ENCODE results near the gene DNMBP.
A peak's percentile ranks its signal among the peaks of the same experiment; 100 is the strongest.

The DNMBP gene, protein sequence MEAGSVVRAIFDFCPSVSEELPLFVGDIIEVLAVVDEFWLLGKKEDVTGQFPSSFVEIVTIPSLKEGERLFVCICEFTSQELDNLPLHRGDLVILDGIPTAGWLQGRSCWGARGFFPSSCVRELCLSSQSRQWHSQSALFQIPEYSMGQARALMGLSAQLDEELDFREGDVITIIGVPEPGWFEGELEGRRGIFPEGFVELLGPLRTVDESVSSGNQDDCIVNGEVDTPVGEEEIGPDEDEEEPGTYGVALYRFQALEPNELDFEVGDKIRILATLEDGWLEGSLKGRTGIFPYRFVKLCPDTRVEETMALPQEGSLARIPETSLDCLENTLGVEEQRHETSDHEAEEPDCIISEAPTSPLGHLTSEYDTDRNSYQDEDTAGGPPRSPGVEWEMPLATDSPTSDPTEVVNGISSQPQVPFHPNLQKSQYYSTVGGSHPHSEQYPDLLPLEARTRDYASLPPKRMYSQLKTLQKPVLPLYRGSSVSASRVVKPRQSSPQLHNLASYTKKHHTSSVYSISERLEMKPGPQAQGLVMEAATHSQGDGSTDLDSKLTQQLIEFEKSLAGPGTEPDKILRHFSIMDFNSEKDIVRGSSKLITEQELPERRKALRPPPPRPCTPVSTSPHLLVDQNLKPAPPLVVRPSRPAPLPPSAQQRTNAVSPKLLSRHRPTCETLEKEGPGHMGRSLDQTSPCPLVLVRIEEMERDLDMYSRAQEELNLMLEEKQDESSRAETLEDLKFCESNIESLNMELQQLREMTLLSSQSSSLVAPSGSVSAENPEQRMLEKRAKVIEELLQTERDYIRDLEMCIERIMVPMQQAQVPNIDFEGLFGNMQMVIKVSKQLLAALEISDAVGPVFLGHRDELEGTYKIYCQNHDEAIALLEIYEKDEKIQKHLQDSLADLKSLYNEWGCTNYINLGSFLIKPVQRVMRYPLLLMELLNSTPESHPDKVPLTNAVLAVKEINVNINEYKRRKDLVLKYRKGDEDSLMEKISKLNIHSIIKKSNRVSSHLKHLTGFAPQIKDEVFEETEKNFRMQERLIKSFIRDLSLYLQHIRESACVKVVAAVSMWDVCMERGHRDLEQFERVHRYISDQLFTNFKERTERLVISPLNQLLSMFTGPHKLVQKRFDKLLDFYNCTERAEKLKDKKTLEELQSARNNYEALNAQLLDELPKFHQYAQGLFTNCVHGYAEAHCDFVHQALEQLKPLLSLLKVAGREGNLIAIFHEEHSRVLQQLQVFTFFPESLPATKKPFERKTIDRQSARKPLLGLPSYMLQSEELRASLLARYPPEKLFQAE (N-terminal part only)

GRCh38 chr10:100009793-100010676 is at the start of gene DNMBP:
Gene DNMBP (minus strand): TSS chr10:100009947. CDS start chr10:99972124, 37,823 bp downstream.
- peak; percentile 54 for DNase-seq

DNA sequence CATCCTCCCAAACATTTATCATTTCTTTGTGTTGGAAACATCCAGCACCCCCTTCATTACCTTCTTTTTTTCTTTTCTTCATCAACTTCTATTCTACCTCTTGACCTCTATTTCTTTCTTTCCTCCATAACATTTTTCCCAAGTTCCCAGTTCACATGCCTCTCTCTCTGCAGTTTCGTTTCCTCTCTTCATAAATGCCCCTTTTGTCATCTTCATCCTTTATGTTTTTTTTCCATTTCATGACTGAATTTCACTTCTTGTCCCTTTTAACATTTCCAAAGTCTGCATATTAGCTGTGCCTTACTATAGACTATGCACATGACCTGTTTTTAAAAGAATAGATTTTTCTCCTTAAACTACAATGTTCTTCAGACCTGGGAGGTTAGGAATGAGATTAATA is 48.2 kb upstream of the DNMBP start:
- DNase-seq: no peak

DNA sequence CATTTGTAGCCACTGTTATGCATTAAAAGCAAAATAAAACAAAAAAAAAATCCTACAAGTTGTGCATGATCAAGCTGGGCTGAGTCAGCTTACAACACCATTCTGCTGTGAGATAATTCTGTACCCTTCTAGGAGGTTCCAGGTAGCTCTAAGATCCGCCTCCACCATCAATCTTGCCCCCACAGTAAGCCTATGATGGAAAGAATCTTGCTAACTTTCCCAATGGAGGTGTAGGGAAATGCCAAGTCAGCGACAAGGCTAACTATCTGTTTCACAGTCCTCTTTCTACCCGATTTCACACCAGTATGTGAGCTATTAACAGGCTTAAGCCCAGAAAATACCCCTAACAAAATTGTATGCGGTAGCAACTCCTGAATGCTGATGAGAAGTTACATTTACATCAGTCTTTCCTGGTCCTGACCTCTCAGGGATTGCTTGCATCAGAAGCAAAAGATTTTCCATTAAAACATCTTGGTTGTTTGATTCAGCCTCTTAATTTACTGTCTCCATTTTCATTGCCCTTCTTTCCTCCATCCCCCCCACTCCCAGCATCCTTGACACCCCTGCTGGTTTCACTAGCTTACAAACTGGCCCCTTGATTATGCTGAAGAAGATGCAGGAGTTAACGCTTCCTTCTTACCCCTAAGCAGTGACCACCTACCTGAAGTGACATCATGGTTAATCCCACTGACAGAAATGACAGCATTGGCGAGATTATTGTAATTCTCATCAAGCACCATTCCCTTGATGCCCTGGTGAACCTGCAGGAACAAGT is 44.1 kb upstream of the DNMBP start:
- no peak for DNase-seq

DNA sequence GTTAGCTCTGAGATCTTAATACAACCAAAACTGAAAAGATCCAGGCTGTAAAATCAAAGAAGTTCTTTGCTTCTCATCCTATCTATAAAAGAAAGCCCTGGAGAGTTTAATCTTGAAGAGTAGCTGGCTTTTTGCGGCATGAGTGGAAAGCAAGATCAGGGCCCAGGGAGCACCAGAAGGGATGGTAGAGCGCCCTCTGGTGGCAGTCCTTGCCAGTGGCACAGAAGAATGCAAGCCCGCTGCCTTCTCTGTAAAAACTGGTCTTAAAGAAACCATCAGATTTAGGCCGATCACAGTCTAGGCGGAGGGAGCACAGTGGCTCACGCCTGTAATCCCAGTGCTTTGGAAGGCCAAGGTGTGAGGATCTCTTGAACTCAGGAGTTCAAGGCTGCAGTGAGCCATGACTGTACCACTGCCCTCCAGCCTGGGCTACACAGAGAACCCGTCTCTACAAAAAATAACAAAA is 36.3 kb upstream of the DNMBP start:
- DNase-seq: peak; percentile 73

DNA sequence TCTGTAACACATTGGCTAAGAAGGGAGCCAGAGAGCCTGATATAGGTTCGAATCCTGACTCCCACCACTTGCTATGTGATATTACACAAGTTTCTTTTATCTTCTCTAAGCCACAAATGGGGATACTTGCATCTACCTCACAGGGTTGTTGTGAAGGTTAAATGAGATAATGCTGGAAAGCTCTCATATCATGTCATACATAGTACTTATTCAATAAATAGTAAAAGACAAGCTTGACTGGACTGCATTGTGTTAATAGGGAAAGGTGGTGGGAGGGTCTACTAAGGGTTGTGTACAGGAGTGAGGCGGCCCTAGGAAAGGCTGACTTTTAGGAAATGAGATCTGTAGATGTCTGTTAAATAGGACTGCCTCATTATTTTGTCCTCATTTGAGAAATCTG is 35.8 kb upstream of the DNMBP start:
- no peak for DNase-seq

- DNase-seq: no peak
Observed at GRCh38 chr10:100043796-100044195, 34.0 kb upstream of the DNMBP start.

- DNase-seq: no peak
Observed at GRCh38 chr10:100043344-100043743, 33.6 kb upstream of the DNMBP start.

DNA sequence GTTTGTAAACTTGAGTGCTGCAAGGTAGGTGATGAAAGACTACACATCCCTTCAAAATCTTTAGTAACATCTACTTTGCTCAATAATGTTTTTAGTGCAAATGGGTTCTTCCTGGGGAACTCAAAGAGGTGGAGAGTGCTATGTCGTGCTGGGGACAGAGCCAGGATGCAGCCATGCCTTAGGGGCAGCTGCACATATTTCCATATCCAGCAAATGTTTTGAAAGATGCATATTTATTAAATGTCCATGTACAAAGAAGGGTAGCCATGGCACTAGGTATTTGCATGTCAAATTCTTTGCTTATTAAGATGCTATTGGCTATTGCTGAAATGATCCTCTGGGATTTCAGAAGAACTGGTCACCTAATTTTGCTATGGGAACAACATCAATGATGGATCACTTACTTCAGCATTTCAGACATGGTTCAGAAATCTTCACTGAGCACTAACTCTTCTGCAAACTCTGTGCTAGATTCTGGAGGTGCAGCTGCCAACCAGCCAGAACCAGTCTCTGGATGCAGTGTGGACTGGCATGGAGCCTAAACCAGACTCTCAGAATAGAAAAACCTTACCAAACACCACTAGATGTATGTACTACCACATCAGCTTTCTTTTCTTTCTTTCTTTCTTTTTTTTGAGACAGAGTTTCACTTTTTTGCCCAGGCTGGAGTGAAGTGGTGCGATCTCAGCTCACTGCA is 31.7 kb upstream of the DNMBP start:
- DNase-seq: no peak

DNA sequence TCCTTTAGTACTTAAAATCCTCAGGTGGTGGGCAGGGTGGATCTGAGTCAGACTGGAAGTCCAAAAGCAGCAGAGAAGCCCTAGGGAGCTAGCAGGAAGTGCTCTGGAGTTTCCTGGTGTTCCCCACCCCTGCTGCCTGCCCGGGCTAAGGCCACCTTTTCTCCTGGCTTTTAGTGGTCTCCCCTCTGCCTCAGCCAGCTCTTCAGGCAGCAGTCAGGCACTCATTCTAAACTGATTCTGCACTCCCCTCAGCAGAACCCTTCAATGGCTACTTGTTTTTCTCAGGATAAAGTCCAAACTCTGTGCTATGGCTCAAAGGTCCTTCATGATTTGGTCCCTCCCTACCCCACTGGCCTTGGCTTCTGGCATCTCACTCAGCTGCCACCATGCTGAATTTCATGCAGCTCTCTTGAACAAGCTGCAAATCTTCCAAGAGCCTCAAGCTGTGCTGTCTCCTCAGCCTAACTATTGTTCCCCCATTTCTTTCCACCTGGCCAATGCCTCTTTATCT is 28.9 kb upstream of the DNMBP start:
- no peak for DNase-seq

DNA sequence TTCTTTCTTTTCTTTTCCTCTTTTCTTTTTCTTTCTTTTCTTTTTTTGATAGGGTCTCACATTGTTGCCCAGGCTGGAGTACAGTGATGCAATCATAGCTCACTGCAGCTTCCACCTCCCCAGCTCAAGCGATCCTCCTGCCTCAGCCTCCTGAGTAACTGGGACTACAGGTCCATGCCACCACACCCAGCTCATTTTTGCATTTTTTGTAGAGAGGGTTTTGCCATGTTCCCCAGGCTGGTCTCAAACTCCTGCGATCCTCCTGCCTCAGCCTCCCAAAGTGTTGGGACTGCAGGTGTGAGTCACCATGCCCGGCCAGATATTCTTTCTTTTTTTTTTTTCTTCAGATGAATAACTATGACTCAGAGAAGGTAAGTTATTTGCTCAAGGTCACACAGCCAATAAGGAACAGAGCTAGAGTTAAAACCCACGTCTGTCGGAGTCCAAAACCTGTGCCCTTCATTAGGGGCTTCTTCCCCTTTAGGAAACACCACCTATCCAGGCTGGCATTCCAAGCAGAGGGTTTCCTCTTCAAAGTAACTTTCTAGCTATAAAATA is 28.1 kb upstream of the DNMBP start:
- DNase-seq: no peak

DNA sequence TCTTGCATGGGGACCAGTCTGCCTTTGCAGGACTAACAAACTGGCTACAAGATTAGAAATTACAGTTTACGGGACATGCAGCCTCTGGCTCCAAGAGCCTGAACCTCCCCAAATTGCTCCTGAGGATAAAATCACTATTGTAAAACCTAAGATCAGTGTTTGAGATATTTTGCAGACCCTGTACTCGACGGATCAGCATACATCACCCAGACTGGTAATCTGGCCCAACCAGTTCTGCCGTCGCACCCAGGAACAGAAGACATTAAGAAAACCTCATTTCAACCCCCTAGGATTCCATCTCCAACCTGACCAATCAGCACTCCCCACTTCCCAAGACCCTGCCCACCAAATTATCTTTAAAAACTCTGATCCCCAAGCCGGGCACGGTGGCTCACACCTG is 27.1 kb upstream of the DNMBP start:
- DNase-seq: no peak

DNA sequence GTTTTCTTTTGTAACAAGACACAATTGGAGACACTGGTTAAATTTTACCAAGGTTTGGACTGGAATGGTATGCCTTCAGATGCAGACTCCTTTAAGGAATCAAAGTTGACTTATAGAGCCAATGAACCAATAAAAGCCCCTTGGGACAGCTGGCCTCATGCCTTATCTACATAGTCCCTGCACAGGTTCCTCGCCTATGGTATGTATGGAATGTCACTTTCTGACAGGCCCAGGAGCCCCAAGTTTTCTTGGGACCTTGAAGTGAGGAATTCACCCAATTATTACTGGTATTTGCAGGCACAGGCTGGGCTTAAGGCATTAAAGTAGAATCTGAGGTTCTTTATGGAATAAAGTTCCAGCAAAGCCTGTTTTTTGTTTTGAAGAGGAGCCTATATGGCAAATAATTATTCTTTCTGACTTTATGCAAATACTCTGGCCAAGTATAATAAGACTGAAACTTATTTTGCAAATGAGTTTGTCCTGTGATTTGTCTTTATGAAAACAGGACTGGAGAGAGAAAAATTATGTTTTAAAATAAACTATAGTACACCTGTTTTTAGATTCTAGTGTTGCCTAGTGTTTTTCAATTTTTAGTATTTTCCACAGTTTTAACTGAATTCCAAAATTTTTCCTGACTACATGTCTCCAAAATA is 24.1 kb upstream of the DNMBP start:
- DNase-seq: no peak

- no peak for DNase-seq
Observed at GRCh38 chr10:100027416-100027815, 17.7 kb upstream of the DNMBP start.

GRCh38 chr10:100025576-100025975 is 15.8 kb upstream of the DNMBP start:
- peak; percentile 93 for DNase-seq

DNA sequence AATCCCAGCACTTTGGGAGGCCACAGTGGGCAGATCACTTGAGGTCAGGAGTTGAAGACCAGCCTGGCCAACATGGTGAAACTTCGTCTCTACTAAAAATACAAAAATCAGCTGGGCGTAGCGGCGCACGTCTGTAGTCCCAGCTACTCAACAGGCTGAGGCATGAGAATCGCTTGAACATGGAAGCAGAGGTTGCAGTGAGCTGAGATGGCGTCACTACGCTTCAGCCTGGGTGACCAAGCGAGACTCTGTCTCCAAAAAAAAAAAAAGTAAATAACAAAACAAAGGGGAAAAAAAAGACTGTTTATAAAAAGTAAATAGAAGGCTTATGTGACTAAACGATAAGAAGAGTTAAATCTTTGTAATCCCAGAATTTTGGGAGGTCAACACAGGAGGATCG is 15.0 kb upstream of the DNMBP start:
- no peak for DNase-seq

GRCh38 chr10:100022403-100022802 is 12.7 kb upstream of the DNMBP start:
- DNase-seq: no peak

DNA sequence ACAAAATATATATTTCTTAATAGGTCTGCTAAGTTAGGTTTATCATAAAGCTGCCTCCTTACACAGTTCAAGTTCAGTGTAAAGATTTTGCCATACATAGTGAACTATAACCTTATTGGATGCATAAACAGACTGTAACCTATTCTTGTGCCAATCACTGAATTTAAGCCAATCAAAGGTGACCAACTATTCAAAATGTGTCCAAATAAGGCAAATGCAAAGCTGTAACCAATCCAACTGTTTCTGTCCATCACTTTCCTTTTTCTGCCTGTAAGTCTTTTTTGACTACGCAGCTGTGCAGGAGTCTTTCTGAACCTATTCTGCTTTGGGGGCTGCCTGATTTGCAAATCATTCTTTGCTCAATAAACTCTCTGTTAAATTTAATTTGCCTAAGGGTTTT is 11.6 kb upstream of the DNMBP start:
- DNase-seq: no peak

DNA sequence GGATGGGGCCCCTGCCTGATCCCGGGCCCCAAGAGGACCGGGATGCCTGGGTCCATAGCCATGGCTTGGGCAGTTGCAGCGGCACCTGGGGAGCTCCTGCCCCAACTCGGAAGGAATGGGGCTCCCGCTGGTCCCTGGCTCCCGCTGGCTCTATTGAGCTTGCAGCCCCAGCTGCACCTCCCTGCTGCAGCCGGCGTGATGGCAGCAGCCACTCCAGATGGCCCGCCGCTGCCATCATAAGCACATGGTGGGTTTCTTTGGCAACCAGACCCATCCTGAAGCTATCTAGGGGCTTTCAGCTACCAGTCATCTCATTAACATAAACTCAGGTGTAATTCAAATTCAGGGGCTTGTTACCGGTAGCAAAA is 11.1 kb upstream of the DNMBP start:
- peak; percentile 64 for DNase-seq

- peak; percentile 79 for DNase-seq
Observed at GRCh38 chr10:100020142-100020885, 10.6 kb upstream of the DNMBP start.

All from SHP77 treated with DMSO at 0.1 percent for 48 hours (cell line).